ENCODE results near the gene LPP. TPM values are rescaled to one million over a fixed set of nuclear protein-coding genes. Genes with fewer than 3 reads are reported as not detected.

LPP gene
- total and polyA plus RNA-seq, 2 donors from 2014 or later, result 6.7 to 233 TPM

- FAIRE-seq, result no peak
- H3K4me1 ChIP-seq (ENCODE audit: control insufficient read depth in 2 of 3, insufficient read depth in 2 of 3, low read depth in 1 of 3, low read length in 3 of 3), result peaks cover 0 to 22% (median 8%) of the 10 kb centered on the region in 3 donors
- no peak for TF ChIP-seq CTCF (IDR thresholded peaks at IDR 0.05; ENCODE audit: borderline replicate concordance, extremely low read depth, insufficient read depth)
- intact Hi-C loops (cut with DNase I), result no loop called here
- no peak overlapping the region for H3K4me3 ChIP-seq (ENCODE audit: low read length in 3 of 3)
- H3K9me3 ChIP-seq (ENCODE audit: control insufficient read depth in 2 of 3, insufficient read depth in 1 of 3, low read length in 3 of 3), result no peaks in the 10 kb centered on the region
- H3K9ac ChIP-seq (ENCODE audit: low read length in 3 of 3), result no peak overlapping the region
- H3K36me3 ChIP-seq (ENCODE audit: control insufficient read depth in 2 of 3, insufficient read depth in 3 of 3, low read length in 3 of 3), result no peaks in the 10 kb centered on the region
- DNase-seq, result no peak
- H3K27me3 ChIP-seq (ENCODE audit: control insufficient read depth, insufficient read depth, low read length), result no peaks in the 10 kb centered on the region
- no peak overlapping the region for H3K27ac ChIP-seq (ENCODE audit: low read depth in 2 of 2, low read length in 2 of 2)
These were observed 132.1 kb downstream of the LPP start for GRCh38 chr3:188286087-188286513.

- H3K4me3 ChIP-seq (ENCODE audit: low read length in 3 of 3), result no peak overlapping the region
- no peak for DNase-seq
- no peak overlapping the region for H3K27ac ChIP-seq (ENCODE audit: low read depth in 2 of 2, low read length in 2 of 2)
- intact Hi-C loops (cut with DNase I), result no loop called here
- H3K27me3 ChIP-seq (ENCODE audit: control insufficient read depth, insufficient read depth, low read length), result no peaks in the 10 kb centered on the region
- H3K9ac ChIP-seq (ENCODE audit: low read length in 3 of 3), result no peak overlapping the region
- no peaks in the 10 kb centered on the region for H3K9me3 ChIP-seq (ENCODE audit: control insufficient read depth in 2 of 3, insufficient read depth in 1 of 3, low read length in 3 of 3)
- no peaks in the 10 kb centered on the region for H3K36me3 ChIP-seq (ENCODE audit: control insufficient read depth in 2 of 3, insufficient read depth in 3 of 3, low read length in 3 of 3)
- no peak for TF ChIP-seq CTCF (IDR thresholded peaks at IDR 0.05; ENCODE audit: borderline replicate concordance, extremely low read depth, insufficient read depth)
- peaks cover 0 to 20% (median 8%) of the 10 kb centered on the region in 3 donors for H3K4me1 ChIP-seq (ENCODE audit: control insufficient read depth in 2 of 3, insufficient read depth in 2 of 3, low read depth in 1 of 3, low read length in 3 of 3)
- FAIRE-seq, result no peak
These were observed 133.4 kb downstream of the LPP start for GRCh38 chr3:188287339-188287738.

- H3K4me3 ChIP-seq (ENCODE audit: low read length in 3 of 3), result no peak overlapping the region
- intact Hi-C loops (cut with DNase I), result no loop called here
- no peak for DNase-seq
- H3K36me3 ChIP-seq (ENCODE audit: control insufficient read depth in 2 of 3, insufficient read depth in 3 of 3, low read length in 3 of 3), result no peaks in the 10 kb centered on the region
- no peak for TF ChIP-seq CTCF (IDR thresholded peaks at IDR 0.05; ENCODE audit: borderline replicate concordance, extremely low read depth, insufficient read depth)
- H3K27me3 ChIP-seq (ENCODE audit: control insufficient read depth, insufficient read depth, low read length), result no peaks in the 10 kb centered on the region
- no peaks in the 10 kb centered on the region for H3K9me3 ChIP-seq (ENCODE audit: control insufficient read depth in 2 of 3, insufficient read depth in 1 of 3, low read length in 3 of 3)
- no peak overlapping the region for H3K27ac ChIP-seq (ENCODE audit: low read depth in 2 of 2, low read length in 2 of 2)
- peaks cover 0 to 14% (median 5%) of the 10 kb centered on the region in 3 donors for H3K4me1 ChIP-seq (ENCODE audit: control insufficient read depth in 2 of 3, insufficient read depth in 2 of 3, low read depth in 1 of 3, low read length in 3 of 3)
- no peak for FAIRE-seq
- H3K9ac ChIP-seq (ENCODE audit: low read length in 3 of 3), result no peak overlapping the region
These were observed 134.0 kb downstream of the LPP start for GRCh38 chr3:188287762-188288505.

Data from kidney (tissue), 14 donors.